ENCODE data around the gene PPAT.

Gene PPAT

DNA sequence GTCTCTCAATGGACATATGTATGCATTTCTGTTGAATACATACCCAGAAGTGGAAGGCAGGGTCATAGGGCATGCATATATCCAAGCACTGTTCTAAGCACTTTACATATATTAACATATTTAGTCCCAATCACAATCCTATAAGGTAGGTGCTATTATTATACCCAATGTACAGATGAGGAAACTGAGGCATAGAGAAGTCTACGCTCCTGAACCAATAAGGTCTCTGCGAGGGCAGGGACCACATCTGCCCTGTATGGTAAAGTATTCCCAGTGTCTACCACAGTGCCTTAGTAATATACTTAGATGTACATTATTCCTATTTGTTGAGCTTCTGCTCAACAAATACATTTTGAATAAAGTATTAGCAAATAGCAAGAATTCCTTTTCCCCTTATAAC lies 5.2 kb downstream of the PPAT start:
- no peak overlapping the region for H2AFZ ChIP-seq (ENCODE audit: low read length)
- H3K79me2 ChIP-seq (ENCODE audit: insufficient read depth, low read length) = peaks cover 99% of the 10 kb centered on the region
- no peaks in the 10 kb centered on the region for H3K27me3 ChIP-seq (ENCODE audit: insufficient read depth, low read length, poor library complexity, severe bottlenecking)
- peak overlapping the region; percentile 91 for H3K4me3 ChIP-seq (ENCODE audit: low read length, poor library complexity, severe bottlenecking)
- H3K9me2 ChIP-seq (replicated peaks; ENCODE audit: low read depth, low read length) = no peaks in the 10 kb centered on the region
- no peak for TF ChIP-seq EZH2phosphoT487 (IDR thresholded peaks at IDR 0.05; ENCODE audit: borderline replicate concordance)
- TF ChIP-seq, protein P1, sequence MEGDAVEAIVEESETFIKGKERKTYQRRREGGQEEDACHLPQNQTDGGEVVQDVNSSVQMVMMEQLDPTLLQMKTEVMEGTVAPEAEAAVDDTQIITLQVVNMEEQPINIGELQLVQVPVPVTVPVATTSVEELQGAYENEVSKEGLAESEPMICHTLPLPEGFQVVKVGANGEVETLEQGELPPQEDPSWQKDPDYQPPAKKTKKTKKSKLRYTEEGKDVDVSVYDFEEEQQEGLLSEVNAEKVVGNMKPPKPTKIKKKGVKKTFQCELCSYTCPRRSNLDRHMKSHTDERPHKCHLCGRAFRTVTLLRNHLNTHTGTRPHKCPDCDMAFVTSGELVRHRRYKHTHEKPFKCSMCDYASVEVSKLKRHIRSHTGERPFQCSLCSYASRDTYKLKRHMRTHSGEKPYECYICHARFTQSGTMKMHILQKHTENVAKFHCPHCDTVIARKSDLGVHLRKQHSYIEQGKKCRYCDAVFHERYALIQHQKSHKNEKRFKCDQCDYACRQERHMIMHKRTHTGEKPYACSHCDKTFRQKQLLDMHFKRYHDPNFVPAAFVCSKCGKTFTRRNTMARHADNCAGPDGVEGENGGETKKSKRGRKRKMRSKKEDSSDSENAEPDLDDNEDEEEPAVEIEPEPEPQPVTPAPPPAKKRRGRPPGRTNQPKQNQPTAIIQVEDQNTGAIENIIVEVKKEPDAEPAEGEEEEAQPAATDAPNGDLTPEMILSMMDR (conservative IDR thresholded peaks at IDR 0.05; ENCODE audit: low read length) = no peak
- peaks cover 57% of the 10 kb centered on the region for H4K20me1 ChIP-seq (ENCODE audit: insufficient read depth, low read length, poor library complexity, severe bottlenecking)
- H3K4me1 ChIP-seq (ENCODE audit: insufficient read depth, low read length, poor library complexity, severe bottlenecking) = peaks cover 49% of the 10 kb centered on the region
- H3K9ac ChIP-seq (ENCODE audit: low read depth, low read length, poor library complexity, severe bottlenecking) = no peak overlapping the region
- H3K36me3 ChIP-seq (ENCODE audit: insufficient read depth, low read length) = no peaks in the 10 kb centered on the region
- H3K9me3 ChIP-seq (ENCODE audit: insufficient read depth, low read depth, low read length) = no peaks in the 10 kb centered on the region
- H3F3A ChIP-seq (ENCODE audit: low read depth) = no peaks in the 10 kb centered on the region
- peak overlapping the region; percentile 66 for H3K4me2 ChIP-seq (ENCODE audit: low read depth, low read length, poor library complexity, severe bottlenecking)

DNA sequence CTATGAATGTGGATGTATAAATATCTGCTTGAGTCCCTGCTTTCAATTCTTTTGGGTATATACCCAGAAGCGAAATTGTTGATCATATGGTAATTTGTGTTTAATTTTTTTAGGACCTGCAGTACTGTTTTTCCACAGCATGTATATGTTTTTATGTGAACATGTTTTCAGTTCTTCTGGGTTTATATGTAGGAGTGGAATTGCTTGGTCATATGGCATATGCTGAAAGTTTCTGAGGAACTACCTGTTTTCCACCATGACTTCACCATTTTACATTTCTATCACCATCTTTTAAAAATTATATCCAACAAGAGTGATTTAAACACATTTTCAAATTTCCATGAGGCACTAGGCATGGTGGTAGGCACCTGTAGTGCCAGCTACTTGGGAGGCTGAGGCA lies 8.2 kb downstream of the PPAT start:
- Histone ChIP-seq H3K79me2 (ENCODE audit: insufficient read depth, low read length) (peaks cover 98% of the 10 kb centered on the region), H3K4me1 (ENCODE audit: insufficient read depth, low read length, poor library complexity, severe bottlenecking) (peaks cover 36% of the 10 kb centered on the region), H3F3A (ENCODE audit: low read depth) (no peaks in the 10 kb centered on the region), H3K9me3 (ENCODE audit: insufficient read depth, low read depth, low read length) (no peaks in the 10 kb centered on the region), H3K9ac (ENCODE audit: low read depth, low read length, poor library complexity, severe bottlenecking) (no peak overlapping the region), H4K20me1 (ENCODE audit: insufficient read depth, low read length, poor library complexity, severe bottlenecking) (peaks cover 56% of the 10 kb centered on the region), H3K27me3 (ENCODE audit: insufficient read depth, low read length, poor library complexity, severe bottlenecking) (no peaks in the 10 kb centered on the region), H3K4me2 (ENCODE audit: low read depth, low read length, poor library complexity, severe bottlenecking) (no peak overlapping the region), H2AFZ (ENCODE audit: low read length) (no peak overlapping the region), H3K4me3 (ENCODE audit: low read length, poor library complexity, severe bottlenecking) (no peak overlapping the region), H3K9me2 (replicated peaks; ENCODE audit: low read depth, low read length) (no peaks in the 10 kb centered on the region), H3K36me3 (ENCODE audit: insufficient read depth, low read length) (no peaks in the 10 kb centered on the region)
- no peak for TF ChIP-seq EZH2phosphoT487 (IDR thresholded peaks at IDR 0.05; ENCODE audit: borderline replicate concordance)
- TF ChIP-seq, protein P1 (conservative IDR thresholded peaks at IDR 0.05; ENCODE audit: low read length) = no peak

DNA sequence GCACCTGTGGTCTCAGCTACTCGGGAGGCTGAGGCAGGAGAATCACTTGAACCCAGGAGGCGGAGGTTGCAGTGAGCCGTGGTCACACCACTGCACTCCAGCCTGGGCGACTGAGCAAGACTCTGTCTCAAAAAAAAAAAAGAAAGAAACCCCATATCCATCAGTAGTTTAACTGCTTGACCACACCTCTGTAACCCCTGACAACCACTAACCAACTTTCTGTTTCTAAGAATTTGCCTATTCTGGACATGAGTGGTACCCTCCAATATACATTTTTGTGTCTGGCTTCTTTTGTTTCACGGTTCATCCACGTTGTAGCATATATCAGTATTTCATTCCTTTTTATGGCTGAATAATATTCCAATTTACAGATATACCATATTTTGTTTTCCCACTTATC lies 9.1 kb downstream of the PPAT start:
- H3F3A ChIP-seq (ENCODE audit: low read depth) = no peaks in the 10 kb centered on the region
- no peak overlapping the region for H2AFZ ChIP-seq (ENCODE audit: low read length)
- no peak overlapping the region for H3K9ac ChIP-seq (ENCODE audit: low read depth, low read length, poor library complexity, severe bottlenecking)
- H4K20me1 ChIP-seq (ENCODE audit: insufficient read depth, low read length, poor library complexity, severe bottlenecking) = peaks cover 47% of the 10 kb centered on the region
- no peak for TF ChIP-seq EZH2phosphoT487 (IDR thresholded peaks at IDR 0.05; ENCODE audit: borderline replicate concordance)
- TF ChIP-seq, protein P1 (conservative IDR thresholded peaks at IDR 0.05; ENCODE audit: low read length) = no peak
- H3K9me3 ChIP-seq (ENCODE audit: insufficient read depth, low read depth, low read length) = no peaks in the 10 kb centered on the region
- no peaks in the 10 kb centered on the region for H3K9me2 ChIP-seq (replicated peaks; ENCODE audit: low read depth, low read length)
- H3K4me1 ChIP-seq (ENCODE audit: insufficient read depth, low read length, poor library complexity, severe bottlenecking) = peaks cover 27% of the 10 kb centered on the region
- H3K79me2 ChIP-seq (ENCODE audit: insufficient read depth, low read length) = peaks cover 98% of the 10 kb centered on the region
- H3K27me3 ChIP-seq (ENCODE audit: insufficient read depth, low read length, poor library complexity, severe bottlenecking) = no peaks in the 10 kb centered on the region
- H3K4me3 ChIP-seq (ENCODE audit: low read length, poor library complexity, severe bottlenecking) = no peak overlapping the region
- no peaks in the 10 kb centered on the region for H3K36me3 ChIP-seq (ENCODE audit: insufficient read depth, low read length)
- no peak overlapping the region for H3K4me2 ChIP-seq (ENCODE audit: low read depth, low read length, poor library complexity, severe bottlenecking)
